ENCODE measurements around the gene CPM.

The CPM gene

DNA sequence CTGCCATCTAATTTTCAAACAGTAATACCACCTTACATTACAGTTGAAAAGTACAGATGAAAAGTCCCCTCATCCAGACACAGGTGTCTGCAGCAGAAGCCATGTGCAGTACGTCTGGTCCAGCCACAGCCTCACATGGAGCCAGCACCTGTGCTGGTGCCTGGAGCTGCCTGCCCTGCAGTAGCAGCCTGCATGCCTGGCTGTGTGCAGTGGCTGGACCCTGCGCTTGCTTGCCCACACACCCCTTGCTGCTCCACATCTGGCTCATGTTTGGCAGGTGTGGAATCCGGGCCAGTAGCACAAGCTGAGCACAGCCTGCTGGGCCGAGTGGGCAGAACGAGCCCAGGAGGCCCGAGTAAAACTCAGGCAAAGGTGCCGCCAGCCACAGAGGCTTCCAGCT, 21.8 kb upstream of the CPM start:
- no peak for DNase-seq

DNA sequence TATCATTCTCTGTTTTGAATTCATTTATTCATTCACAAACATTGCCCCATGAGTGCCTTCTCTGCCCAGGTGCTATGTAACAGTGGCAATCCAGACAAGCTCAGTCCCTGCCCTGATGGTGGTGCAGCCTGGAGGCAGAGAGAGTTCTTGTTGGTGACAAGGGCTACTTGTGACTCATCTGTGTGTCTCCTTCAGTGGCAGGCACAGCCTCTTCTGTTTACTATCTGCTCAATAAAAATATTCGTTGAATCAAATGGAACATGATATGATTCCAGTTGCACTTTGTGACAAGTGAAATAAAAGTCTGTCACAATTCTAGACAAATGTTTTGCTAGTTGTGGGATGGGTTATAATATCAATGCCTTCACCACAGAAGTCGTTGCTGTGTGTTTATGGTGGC, 20.6 kb upstream of the CPM start:
- DNase-seq: no peak

DNA sequence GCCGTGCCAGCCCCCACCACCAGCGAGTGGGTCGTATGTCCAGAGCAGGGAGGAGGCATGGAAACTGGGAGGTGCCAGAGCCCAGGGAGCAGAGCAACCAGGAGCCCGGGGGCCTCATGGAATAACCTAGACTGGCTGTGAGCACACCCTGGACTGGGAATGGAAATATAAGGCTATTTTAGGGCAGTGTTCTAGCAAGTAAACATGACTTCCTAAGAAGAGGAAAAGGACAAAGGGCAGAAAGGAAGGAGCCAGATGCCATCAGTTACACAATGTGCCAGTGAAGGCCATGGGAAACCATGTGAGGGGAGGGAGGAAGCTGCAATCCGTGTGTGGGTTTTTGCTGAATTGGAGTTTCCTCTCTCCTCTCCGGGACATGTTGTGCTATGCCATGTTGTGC, 18.7 kb upstream of the CPM start:
- peak; percentile 82 for DNase-seq

DNA sequence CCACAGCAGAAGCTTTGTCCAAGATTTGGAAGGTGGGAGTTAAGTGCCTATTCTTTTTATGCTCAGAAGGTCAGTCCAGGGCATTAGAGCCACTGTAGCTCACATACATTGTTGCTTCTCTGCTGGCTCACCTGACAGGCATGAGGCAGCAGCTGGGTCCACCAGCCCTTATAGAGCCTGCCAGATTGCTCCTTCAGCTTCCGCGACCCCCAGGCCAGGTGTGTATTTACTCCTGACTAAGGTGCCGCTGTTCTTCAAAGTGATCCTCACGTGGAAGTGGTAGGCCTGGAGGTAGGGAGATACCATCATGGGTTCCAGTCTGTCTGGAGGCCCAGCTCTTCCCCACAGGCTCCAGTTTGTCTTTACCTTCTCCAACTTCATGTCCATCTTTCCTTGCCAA, 17.5 kb upstream of the CPM start:
- no peak for DNase-seq

DNA sequence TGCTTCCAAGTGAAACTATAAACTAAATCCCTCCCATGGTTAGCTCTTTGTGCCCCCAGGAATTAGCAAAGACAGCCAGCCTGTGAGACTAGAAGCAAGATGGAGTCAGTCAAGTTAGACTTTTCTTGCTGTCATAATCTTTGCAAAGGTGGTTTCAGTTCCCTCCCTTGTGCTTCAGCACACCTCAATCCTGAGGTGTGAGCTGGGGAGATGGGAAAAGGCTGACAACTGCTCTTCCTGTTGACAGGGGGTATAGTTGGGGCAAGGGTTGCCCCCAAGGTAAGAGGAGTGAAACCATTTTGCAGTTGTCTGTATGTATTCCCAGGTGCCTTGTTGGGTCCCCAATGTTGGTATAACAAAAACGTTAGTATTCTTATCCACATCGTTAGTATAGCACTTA, 12.3 kb upstream of the CPM start:
- no peak for DNase-seq

DNA sequence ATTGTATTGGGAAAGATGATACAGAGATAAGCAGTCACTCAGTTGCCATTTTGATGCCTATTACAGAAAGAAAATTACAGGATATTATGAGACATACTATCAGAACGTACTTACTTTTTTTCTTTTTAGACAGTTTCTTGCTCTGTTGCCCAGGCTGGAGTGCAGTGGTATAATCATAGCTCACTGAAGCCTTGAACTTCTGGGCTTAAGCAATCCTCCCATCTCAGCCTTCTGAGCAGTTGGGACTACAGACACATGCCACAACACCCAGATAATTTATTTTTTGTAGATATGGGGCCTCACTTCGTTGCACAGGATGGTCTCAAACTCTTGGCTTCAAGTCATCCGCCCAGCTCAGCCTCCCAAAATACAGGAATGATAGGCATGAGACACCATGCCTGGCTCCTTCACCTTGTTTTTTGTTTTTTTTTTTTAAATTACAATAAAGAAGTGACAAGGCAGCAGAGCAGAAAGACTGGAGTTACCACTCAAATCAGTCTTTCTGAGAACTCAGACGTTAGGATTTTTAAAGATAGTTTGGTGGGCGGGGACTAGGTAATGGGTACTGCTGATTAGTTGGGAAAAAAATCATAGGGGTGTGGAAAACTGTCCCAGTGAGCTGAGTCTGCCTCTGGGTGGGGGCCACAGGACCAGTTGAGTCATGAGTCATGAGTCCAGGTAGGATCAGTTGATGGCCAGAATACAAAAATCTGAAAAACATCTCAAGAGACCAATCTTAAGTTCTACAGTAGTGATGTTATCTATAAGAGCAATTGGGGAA, 11.5 kb upstream of the CPM start:
- DNase-seq: no peak

DNA sequence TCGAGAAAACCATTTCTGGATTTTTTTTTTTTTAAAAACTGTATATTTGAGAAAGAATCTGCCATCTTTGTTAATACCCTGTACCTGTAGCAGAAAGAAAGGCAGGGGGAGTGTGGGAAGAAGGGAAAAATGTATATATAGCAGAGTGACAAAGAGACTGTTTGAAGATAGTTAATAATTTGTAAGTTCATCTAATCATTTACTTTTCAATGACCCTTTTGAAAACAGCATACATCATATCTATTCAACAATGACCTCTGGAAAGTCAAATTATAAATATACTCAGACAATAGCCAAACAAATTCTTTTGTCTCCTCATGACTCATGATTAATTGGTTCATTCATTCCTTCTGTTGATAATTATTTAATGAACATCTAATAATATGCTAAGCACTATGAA, 10.9 kb upstream of the CPM start:
- DNase-seq: no peak

DNA sequence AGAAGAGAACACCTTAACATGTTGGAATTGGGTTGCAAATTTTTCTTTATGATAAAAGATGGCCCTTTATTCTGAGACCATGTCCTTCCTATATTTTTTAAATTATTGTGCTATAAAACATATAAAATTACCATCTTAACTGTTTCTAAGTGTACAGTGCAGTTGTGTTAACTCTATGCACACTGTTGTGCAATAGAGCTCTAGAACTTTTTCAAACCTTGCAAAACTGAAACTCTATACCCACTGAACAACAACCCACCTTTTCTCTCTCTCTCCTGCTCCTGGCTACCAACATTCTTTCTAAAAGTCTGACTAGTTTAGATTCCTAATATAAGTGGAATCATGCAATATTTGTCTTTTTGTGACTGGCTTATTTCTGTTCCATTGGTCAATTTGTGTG, 7.8 kb upstream of the CPM start:
- DNase-seq: no peak

DNA sequence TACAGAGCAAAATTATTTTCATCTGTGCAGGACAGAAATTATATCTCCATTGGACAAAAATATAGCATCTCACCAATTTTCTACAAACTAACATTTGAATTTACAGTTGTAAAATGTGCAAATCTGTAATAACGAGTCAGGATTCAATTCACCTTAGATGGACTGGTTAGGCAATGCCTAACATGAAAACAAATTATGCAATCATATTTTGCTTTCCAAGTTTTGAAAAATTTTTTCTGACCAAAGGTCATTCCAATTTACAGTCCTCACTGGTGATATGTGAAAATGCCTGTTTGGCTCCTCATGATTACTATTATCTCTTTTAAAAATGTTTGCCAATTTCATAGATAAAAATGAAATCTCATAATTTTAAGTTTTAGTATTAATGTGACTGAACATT, 6.5 kb upstream of the CPM start:
- no peak for DNase-seq

DNA sequence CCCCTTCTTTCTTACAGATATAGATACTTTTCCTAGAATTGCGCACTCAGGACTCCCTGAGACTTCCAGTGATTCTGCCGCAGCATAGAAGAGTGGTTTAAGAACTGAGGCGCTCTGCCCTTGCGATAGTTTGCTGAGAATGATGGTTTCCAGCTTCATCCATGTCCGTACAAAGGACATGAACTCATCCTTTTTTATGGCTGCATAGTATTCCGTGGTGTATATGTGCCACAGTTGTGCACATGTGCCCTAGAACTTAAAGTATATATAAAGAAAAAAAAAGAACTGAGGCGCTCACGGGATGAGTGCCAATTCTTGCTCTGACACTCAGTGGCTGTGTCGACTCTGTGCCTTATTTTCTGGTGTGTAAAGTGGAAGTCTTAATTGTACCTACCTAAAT, 1.4 kb upstream of the CPM start:
- no peak for DNase-seq

DNA sequence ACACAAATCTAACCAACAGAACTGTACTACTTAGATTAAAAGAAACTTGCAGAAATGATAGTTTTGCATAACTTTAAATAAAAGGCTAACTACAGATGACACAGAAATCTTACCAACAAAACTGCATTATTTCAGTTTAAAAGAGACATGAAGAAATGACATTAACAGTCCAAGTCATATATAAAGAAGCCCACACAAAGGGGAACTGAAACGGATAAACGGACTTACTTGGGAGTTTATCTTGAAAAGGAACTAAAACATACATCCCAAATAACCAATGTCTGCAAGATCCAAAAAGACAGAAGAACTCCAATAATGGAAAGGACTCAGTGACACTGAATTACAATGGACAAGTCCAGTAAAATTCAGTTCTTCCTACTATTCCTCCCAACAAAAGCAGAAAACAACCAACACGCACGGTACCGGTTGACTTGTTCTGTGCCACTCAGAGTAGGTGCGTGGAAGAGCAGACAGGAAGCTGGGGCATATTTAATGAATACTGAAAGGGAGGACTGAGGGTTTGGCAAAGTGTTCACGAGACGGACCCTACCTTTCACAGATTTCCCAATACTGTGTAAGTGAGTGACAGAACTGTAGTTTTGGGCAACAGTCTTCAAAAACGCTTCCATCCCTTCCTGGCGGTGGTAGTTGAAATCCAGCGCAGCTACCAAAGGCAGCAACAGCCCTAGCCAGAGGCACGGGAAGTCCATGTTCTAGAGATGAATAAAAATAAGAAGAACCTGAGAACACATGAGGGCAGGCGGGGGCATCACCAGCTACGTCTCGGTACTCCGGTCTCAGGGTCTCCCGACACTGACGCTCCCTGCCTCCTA, 627 bp downstream of the CPM start:
- DNase-seq: peak; percentile 81

DNA sequence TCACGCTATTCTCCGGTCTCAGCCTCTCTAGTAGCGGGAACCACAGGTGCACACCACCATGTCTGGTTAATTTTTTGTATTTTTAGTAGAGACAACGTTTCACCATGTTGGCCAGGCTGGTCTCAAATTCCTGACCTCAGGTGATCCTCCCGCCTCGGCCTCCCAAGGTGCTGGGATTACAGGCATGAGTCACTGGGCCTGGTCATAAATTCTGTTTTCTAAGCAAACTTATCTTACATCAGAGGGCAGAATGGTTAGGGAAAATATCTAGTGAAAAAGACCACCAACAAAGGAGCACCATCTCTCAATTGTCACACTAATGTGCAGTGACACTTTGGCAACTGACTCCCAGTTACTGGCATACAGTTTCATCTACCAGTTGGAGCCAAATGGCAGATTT, 2.8 kb downstream of the CPM start:
- DNase-seq: no peak

DNA sequence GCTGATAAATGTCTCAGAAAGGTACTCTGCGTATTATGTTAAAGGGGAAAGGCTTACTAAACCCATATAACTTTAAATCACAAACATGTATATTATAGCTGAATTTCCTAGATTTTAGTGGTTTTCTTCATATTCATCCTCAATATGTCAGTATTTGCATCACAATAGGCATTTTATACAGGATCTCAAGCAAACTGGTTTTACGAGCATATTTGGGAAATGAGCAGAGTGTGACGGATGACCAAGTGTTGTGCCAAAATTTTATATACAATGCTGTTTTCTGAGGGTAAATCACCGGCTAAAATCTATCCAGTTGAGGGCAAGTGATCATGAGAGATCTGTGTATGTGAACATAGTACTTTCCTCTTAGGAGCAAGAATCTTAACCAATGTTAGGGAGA, 8.4 kb downstream of the CPM start:
- no peak for DNase-seq

DNA sequence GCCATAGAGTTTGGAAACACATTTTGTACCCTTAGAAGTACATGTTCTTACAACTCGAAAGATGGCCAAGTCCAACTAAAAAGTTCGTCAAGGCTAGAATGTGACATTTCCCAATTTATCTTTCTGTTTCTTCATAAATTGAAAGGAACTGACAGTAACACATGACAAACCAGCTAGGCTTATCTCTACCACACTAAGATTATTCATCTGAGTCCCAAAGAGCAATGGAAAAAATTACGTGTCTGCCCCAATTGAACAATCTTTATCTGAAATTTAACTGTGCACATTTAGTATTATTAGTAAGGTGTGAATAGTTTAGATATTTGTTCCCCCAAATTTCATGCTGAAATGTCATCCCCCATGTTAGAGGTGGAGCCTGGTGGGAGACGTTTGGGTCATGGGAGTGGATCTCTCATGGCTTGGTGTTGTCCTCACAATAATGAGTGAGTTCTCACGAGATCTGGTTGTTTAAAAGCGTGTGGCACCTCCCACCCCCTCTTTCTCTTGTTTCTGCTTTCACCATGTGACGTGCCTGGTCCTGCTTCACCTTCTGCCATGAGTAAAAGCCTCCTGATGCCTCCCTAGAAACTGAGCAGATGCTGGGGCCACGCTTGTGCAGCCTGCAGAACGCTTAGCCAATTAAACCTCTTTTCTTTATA, 13.3 kb downstream of the CPM start:
- no peak for DNase-seq

DNA sequence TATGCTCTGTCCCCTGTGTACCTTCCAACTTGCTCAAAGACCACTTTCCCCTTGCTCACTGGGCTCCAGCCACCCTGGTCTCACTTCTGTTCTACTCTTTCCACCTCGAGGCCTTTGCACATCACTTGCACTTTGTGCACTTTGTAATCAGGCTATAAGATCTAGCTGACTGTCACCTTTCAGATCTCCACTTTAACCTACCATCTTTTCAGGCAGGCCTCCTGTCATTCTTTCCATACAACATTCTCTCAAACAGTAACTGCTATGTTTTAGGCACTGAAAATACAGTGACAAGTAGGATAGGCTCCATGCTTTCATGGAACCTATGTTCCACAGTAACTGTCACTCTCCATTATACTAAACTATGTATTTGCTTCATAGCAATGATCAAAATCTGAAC, 14.0 kb downstream of the CPM start:
- no peak for DNase-seq

DNA sequence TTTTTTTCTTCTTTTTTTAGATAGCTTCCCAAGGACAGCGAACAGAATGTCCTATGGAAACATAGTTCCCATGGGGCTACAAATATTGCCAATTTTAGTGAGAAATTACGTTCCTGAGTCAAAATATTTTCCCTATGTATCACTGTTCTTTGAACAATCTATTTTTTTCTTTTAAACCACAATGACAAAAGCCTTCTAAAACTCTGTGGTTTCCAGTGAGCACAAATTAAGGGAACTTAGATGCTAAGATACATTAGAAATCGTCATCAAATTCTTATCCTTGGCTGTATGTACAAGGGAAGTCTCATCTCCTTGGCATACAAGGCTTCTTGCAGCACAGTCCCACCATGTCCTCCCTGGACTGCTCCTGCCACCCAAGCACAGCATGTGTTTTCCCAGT, 17.9 kb downstream of the CPM start:
- peak; percentile 61 for DNase-seq

DNA sequence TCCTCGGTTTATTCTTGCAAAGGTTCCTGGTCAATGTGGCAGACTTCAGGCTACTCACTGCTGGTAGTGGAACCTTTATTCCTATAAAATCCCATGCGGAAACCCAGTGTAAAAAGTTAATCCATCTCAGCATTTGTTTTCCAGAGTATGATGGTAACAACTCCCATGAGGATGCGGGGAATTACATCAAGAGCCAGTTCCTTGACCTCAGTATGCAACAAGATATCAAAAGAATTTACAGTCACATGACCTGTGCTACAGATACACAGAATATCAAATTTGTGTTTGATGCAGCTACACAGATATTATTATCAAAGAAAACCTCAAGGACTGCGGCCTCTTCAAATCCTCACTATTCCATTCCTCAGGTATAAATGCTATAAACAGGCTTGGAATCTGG, 19.3 kb downstream of the CPM start:
- no peak for DNase-seq

DNA sequence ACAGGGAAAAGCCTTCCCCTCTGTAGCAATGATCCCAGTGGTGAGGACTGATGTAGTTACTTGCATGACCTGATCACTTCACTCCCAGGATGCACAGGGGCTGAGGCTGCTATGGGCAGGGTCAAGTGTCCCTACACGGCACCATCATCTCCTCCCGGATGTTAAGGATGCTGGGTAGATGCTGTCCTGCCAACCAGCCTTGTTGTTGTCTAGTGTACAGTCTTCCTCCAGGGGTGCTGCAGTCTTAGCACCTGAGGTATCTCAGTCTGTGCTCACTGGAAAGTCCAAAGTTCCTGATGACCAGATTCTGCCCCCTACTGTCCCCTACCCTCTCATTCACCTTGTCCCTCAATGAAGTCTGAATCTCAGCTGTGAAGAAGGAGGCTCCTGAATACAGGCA, 20.1 kb downstream of the CPM start:
- DNase-seq: no peak

DNA sequence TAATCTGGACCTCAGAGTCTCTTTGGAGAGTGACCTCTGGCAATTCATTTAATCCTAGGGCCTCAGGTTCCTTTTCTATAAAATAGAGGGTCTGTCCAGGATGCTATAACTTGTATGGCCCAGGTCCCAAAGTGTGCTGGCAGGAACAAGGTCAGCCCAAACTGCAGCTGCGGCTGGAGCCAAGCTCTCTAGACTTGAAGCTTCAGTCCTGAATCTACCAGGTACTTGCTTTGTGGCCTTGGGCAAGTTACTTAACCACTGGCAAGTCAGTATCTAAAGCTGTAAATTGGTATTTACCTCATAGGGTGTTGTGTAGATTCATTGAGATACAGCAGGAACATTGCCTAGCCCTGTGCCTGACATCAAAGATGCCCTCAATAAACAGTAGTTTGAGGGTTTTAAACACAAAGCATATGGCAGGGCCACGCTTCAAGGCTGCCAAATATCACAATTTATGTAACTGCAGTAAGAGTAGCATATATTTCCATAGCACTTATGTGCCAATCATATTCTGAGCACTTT, 21.7 kb downstream of the CPM start:
- no peak for DNase-seq

DNA sequence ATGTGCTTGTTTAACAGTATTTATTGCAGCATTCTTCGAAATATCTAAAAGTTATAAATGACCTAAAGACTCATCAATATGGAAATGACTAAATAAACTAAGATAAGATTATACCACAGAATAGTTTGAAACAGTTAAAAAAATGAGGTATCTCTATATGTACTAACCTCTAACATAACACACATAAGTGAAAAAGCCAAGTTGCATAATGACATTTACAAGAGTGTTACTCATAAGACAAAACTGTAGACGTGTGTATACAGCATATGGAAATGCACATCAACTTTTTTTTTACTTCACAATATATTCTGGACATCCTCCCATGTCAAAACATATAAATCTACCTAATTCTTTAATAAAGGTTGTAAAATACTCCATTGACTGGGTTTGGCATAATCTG, 22.8 kb downstream of the CPM start:
- peak; percentile 38 for DNase-seq

DNA sequence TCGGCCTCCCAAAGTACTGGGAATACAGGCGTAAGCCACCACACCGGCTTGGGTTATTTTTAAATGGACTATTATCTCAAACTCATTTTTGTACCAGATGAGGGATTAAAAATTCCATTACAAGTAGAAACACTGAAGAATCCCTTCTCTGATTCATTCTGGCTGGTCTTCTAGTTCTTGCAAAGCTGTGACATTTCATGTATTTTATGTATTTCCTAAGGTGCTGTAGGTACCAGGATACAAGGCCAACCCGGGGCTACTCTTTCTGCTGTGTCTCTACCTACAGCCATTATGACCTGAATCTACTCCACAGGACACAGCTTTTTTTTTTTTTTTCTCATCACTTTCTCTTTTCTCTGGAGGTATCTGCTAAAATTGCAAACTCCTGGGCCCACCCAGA, 24.9 kb downstream of the CPM start:
- no peak for DNase-seq

DNA sequence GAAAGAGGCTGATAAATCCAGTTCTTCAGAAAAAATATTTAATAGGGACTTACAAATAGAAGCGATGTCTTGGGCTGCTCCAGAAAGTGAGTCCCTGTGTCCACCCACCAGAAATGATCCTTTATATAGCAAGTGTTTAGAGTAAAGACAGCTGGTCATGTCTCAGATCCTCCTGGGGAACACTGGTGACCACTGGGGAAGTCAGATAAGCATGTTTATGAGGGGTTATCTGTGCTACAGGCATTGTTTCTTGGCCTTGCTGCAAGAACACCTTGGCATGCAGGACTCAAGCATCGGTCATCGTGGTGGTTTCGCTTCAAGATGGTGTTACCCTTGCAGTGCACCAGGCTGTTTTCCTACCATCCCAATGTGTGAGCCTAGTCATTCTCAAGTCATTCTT, 27.2 kb downstream of the CPM start:
- DNase-seq: no peak

DNA sequence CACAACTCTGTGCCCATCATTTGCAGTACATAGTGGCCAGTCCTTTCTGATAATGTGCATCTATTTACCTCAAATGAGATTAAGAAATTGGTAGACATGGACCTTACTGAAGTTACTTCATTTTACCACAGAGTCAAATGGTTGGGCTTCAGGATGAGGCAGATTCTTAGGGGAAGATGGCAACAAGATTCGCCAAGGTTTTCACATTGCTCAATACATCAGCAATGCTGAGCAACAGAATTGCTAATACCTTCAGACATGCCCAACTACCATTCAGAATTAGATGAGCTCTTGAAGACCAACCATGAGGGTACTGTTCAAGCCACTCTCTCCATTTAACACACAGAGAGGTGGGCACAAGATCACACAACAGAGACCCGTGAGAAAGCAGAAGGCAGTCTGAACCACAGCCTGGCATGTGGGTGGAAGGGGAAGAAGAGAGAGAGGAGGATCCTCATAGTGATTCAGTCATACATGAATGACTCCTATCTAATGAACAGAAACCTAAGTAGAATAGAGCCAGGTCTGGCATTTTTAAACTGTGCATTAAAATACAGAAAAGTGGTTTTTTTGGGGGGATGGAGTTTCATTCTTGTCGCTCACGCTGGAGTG, 28.5 kb downstream of the CPM start:
- DNase-seq: peak; percentile 82
